Activated gamma-delta T cell treated with Interleukin-2 at 50 U/mL for 16 hours (primary cell): ENCODE results near the gene HRH1.
A peak's percentile ranks its signal among the peaks of the same experiment; 100 is the strongest.
"Not testable (repeated sequence)": the region's sequence is repeated elsewhere in the genome, so short reads cannot be mapped to it uniquely, and the experiment has no call there.

Source experiments
- DNase-seq: peaks from one replicate; pipeline ENCODE4 v3.0.0-alpha.2; 2020

HRH1 gene

DNA sequence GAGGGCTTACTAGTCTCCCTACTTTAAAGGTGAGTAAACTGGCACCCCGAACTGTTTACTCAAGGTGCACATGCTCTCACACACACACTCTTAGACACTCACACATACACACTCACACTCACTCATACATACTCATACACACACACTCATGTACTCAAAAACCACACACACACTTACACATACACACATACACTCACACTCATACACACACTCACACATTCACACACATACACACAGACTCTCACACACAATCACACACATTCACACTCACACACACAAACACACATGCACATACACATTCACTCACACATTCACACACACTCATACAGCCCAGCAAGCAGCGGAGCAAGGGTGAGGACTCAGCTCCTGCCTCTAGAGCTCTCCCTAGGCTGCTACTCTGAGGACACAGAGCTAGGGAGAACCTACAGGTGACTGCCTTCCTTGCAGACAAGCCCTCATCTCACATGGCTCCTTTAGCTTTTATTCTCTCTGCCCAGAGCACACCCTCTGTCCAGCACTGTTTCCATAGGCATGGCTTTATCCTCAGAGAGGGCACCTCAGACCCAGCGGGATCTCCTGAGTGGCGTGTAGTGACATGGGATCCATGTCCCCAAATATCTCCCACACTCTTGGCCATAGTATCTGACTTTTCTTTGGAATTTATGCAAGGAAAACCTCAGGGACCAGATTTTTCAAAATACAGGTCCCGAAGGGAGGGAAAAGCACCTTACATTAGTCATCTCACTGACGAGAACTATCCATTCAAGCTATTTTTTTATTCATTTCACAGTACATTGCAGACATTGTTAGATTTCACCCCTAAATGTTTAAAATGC lies 91.8 kb downstream of the HRH1 start:
- no peak for DNase-seq

GRCh38 chr3:11246663-11246970 lies 92.3 kb downstream of the HRH1 start:
- no peak for DNase-seq

GRCh38 chr3:11247362-11247761 lies 93.1 kb downstream of the HRH1 start:
- DNase-seq: no peak

GRCh38 chr3:11248596-11248995 lies 94.3 kb downstream of the HRH1 start:
- DNase-seq: no peak

GRCh38 chr3:11250902-11251806 lies 96.9 kb downstream of the HRH1 start:
- no peak for DNase-seq

DNA sequence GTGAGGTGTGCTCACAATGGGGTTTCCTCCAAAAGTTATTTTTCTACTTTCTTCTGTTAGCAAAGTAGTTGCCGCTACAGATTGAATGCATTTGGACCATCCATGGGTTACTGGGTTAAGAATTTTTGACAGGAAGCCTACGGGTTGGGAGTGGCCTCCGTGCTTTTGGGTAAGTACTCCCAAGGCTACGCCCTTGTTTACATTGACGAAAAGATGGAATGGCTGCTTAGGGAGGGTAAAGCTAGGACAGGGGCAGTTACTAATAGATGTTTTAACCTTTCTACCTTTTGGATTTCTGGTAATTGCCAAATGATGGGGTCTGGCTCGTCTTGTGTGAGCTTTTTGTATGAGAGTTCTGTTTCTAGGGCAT lies 97.5 kb downstream of the HRH1 start:
- no peak for DNase-seq

GRCh38 chr3:11254876-11255275 lies 100.6 kb downstream of the HRH1 start:
- no peak for DNase-seq

DNA sequence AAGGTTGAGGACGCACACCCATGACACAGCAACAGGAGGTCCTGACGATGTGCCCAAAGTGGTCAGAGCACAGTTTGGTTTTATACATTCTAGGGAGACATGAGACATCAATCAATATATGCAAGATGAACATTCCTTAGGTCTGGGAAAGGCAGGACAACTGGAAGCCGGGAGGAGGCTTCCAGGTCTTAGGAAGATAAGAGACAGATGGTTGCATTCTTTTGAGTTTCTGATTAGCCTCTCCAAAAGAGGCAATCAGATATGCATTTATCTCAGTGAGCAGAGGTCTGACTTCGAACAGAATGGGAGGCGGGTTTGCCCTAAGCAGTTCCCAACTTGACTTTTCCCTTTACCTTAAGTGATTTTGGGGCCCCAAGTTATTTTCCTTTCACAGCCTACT lies 101.2 kb downstream of the HRH1 start:
- not testable (repeated sequence) for DNase-seq

- no peak for DNase-seq
These were observed 104.7 kb downstream of the HRH1 start for GRCh38 chr3:11258958-11259357.

- no peak for DNase-seq
These were observed 106.2 kb downstream of the HRH1 start for GRCh38 chr3:11260460-11260859.

GRCh38 chr3:11269007-11269406 lies 114.7 kb downstream of the HRH1 start:
- DNase-seq: no peak

- peak; percentile 95 for DNase-seq
These were observed 118.0 kb downstream of the HRH1 start, which contains the start of gene ATG7 for GRCh38 chr3:11271986-11272904. ATG7 (plus strand) TSS chr3:11272397; CDS start chr3:11298696, 26,299 bp downstream.

DNA sequence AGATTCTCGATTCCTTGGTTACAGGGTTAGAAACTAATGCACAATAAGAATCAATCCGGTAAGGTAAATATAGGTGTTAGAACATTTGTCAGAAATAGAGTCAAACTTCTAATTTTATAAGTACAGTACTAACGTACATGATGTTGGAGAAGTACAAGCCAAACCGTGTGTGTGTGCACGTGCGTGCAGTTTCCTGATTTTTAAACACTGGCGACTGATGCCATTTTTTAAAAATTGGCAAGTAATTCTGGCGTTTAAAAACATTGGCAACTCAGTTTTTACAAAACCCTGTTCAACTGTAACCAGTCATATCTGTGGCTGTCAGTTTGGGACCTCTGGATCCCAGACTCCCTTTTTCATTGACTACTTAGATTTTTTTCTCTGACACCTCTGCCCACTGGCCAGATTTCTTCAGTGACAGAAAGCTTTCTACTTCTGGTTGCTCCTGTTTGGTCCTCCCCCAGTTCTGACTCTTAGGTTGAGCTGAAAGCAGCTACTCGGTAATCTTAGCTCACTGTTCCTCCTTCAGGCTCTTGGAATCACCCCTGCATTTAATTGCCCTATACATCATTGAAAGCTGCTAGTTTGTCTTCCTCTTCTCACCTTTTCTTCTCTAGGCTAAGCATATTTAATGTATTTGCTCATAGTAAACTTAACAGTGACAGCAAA lies 118.7 kb downstream of the HRH1 start:
- DNase-seq: no peak

DNA sequence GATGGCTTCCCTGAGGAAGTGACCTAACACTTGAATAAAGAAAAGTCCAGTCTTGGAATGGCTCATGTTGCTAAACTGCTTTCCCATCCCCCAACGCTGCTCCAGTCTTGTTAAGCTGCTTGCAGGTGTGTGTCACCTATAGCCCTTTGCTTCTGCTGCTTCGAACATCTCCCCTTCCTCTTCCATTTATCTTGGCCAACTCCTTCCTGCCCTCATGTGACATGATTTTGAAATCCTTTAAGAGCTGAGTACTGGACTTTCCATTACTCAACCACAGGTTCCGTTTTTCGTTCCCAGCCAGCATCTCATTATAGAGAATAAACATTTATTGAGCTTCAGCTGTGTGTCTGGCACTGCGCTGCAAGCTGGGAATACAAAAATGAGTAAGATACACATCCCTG lies 119.6 kb downstream of the HRH1 start:
- no peak for DNase-seq

GRCh38 chr3:11274566-11275142 lies 120.4 kb downstream of the HRH1 start:
- DNase-seq: no peak

DNA sequence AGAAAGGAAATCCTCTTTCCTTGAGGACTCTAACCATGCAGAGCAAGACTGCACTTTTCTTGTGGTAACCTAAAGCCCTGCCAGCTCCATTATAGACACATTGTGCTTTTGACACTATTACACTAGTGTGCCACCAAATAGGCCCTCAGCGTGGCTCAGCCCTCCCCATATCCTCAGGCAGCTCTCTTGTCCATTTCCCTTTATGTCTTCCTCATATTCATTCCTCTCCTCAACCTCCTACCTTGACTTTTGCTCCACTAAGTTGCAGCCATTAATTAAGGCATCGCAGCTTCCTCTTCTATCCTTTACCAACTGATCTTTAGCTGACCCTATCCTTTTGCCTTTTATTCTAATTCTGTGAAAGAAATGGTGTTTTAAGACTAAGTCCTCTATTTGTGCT lies 121.6 kb downstream of the HRH1 start:
- no peak for DNase-seq

DNA sequence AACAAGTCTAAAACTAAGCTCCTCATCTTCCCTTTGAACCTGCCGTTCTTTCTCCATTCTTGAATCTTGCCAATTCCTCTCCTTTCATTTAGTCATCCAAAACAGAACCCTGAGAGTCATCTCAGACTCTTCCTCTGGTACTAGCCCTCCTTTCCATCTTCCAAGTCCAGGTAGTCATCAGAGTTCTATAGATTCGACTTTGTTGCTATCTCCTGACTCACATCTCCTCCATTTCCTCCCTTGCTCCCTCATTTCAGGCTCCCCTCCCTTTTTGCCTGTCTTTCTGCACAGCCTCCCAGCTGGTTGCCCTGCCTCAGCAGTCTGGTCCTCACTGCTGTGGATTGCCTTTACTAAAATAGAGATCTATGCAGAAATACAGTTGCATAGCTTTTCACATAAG lies 122.6 kb downstream of the HRH1 start:
- DNase-seq: no peak

DNA sequence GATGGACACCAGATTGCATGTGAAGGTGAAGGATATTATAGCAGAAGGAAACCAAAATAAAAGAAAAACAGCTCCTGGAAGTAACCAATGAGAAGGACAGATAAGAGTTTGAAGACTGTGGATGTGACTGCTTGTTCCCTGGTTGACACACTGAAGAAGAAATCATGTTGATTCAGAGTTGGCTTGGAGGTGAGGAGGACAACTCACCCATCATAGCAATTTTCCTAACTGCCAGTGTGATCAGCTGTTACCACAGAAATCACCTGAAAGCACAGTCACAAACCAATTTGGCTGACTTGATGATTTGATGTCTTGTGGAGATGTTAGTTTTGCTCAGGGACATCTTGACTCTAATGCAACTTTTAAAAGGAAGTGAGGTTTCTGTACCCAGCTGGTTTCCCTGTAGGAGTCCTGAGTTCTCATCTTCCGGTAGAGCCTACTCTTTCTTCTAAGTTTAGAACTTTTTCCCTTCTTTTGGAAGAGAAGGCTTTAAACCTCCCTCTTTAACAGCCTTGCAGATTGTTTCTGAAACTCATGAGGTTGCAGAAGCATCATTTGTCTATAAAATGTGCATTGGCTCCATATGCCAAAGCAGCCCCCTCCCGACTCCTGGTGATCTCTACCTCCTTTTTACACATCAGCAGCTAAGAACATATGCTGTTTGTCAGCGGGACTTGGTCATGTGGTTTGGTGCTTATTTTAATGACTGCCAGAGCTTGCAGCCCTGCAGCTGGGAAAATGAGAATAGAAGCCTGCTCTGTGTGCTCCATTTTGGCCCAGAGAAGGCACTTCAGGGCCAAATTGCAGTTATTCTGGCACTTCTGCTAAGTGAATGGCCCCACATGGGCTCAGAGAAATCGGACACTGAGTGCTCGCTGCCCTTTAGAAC lies 128.2 kb downstream of the HRH1 start:
- DNase-seq: no peak

- no peak for DNase-seq
These were observed 128.8 kb downstream of the HRH1 start for GRCh38 chr3:11283139-11283475.

DNA sequence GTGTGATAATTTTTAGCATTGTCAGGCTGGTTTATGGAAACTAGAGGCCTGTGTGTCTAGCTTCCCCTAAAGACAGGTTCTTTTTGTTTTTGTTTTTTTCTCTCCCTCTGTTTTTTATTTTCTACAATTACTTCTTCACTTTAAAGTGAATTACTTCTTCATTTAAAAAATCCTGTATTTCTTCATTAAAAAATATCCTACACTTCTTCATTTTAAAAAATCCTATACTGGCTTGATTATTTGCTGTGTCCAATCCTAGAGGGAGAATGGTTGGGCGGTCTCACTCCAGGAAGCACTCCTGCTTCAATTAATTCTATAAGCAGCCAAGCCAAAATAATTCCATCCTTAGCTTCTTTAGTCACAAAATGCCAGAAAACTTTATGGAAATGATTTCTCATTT lies 129.7 kb downstream of the HRH1 start:
- no peak for DNase-seq

DNA sequence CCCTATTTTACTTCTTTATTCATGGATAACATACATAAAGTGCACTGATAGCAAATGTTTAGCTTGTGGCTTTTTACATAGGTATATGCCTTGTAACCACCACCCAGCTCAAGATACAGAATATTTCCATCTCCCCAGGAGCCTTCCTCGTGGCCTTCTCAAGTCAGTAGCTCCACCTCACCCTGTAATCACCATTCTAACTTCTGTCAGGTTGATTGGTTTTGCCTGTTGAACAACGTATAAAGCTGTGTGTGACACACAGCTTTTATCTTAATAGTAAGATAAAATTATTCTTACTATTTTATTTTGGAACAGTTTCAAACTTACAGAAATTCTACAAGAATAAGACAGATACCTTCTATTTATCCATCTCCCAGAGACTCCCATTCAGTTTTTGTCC lies 131.2 kb downstream of the HRH1 start:
- no peak for DNase-seq
